Body of pancreas (tissue), 4 donors: Measurements from ENCODE around the gene RPL3.

Source experiments
- POLR2A ChIP-seq, 3 donors: fragments of 450-650 bp; IDR thresholded peaks; one replicate each; pipeline ENCODE4 v1.6.1; 2016; ENCODE audit warnings: antibody characterized with exemption in 3 of 3, mild to moderate bottlenecking in 2 of 3
- TF ChIP-seq, protein P1 (sequence below), 7 experiments: fragments of 450-650 bp in 4 of 7; fragments of 200-600 bp in 3 of 7; sonication (generic) in 3 of 7; IDR thresholded peaks; one replicate each; pipeline ENCODE4 v1.5.1; 2016 to 2019; ENCODE audit warnings: antibody characterized with exemption in 7 of 7

DNA sequence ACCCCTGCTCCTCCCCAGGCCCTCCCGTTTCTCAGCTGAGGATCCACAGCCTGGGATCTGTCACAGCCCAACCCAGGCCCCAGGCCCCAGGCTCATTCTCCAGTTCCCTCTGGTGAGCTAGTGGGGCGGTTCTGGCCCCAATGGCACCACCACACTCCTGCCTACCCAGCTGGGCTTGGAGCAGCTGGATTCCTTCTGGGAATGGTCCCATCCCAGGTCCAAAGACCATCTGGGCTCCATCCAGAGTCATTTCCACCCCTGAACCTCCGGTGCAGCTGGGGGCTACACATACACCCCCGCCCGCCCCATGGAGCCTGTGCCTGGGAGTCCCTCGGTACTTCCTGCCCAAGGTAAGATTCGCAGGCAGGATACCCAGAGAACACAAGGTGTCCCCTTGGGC, 39.2 kb downstream of the RPL3 start:
- TF ChIP-seq, protein P1, sequence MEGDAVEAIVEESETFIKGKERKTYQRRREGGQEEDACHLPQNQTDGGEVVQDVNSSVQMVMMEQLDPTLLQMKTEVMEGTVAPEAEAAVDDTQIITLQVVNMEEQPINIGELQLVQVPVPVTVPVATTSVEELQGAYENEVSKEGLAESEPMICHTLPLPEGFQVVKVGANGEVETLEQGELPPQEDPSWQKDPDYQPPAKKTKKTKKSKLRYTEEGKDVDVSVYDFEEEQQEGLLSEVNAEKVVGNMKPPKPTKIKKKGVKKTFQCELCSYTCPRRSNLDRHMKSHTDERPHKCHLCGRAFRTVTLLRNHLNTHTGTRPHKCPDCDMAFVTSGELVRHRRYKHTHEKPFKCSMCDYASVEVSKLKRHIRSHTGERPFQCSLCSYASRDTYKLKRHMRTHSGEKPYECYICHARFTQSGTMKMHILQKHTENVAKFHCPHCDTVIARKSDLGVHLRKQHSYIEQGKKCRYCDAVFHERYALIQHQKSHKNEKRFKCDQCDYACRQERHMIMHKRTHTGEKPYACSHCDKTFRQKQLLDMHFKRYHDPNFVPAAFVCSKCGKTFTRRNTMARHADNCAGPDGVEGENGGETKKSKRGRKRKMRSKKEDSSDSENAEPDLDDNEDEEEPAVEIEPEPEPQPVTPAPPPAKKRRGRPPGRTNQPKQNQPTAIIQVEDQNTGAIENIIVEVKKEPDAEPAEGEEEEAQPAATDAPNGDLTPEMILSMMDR (IDR thresholded peaks at IDR 0.05) = no peak
- no peak for TF ChIP-seq POLR2A (IDR thresholded peaks at IDR 0.05)
